Peyer's patch (tissue), 4 donors: Measurements from ENCODE around the gene ASNS.

Experiments
- POLR2A ChIP-seq, 2 donors: fragments of 450-650 bp; IDR thresholded peaks; one replicate each; pipeline ENCODE4 v1.5.1; 2017; ENCODE audit warnings: antibody characterized with exemption in 2 of 2, mild to moderate bottlenecking in 2 of 2, moderate library complexity in 2 of 2
- TF ChIP-seq, protein P1 (sequence below), 6 experiments: fragments of 450-650 bp in 4 of 6; fragments of 200-600 bp in 2 of 6; sonication (generic) in 1 of 6; IDR thresholded peaks; one replicate each; pipeline ENCODE4 v1.5.1; 2017 to 2019; ENCODE audit warnings: antibody characterized with exemption in 6 of 6, mild to moderate bottlenecking in 3 of 6, moderate library complexity in 1 of 6

DNA sequence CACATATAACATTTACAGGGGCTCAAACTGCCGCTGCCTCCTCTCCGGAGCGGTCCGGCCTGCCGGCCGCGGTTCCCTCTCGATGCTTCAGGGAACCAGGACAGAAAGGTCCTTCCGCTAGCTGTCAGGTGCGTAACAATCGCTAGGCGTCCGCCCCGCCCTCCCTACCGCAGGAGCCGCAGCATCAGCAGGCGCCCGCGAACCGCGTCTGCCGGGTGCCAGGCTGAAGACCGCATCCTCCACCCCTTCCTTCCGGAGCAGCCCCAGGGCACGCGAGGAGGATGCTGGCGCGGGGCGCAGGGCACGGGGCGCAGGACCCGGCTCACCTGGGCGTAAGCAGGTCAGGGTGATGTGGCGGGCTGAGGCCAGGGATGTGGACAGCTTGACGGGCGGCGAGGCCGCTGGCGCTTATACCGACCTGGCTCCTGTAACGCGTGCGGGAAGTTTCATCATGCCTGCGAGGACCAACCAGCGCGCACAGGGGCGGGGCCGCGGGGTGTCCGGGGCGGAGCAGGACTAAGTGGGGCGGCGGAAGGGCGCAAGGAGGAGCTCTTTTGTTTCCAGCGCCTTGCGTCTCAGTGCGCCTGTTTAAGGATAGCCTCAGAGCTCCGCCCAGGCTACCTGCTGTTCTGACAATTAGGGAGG is at the start of gene ASNS:
- TF ChIP-seq, protein P1, sequence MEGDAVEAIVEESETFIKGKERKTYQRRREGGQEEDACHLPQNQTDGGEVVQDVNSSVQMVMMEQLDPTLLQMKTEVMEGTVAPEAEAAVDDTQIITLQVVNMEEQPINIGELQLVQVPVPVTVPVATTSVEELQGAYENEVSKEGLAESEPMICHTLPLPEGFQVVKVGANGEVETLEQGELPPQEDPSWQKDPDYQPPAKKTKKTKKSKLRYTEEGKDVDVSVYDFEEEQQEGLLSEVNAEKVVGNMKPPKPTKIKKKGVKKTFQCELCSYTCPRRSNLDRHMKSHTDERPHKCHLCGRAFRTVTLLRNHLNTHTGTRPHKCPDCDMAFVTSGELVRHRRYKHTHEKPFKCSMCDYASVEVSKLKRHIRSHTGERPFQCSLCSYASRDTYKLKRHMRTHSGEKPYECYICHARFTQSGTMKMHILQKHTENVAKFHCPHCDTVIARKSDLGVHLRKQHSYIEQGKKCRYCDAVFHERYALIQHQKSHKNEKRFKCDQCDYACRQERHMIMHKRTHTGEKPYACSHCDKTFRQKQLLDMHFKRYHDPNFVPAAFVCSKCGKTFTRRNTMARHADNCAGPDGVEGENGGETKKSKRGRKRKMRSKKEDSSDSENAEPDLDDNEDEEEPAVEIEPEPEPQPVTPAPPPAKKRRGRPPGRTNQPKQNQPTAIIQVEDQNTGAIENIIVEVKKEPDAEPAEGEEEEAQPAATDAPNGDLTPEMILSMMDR (IDR thresholded peaks at IDR 0.05) = peak in 1 of 6 experiments; percentile 10
- TF ChIP-seq POLR2A (IDR thresholded peaks at IDR 0.05) = peak; percentile 20 to 70
